Camera-type eye (tissue), 1 donor: Measurements from ENCODE around the gene CLEC2A. TPM values are rescaled to one million over a fixed set of nuclear protein-coding genes. Genes with fewer than 3 reads are reported as not detected.

ENCODE experiments used
- total RNA-seq: library from RNA; depleted of rRNA; stranded (reverse); fragments of >200 nt; gene quantifications from one replicate; pipeline ENCODE4 v1.2.3, GENCODE V29; 2014

CLEC2A gene
- 1.1 TPM for total RNA-seq

GRCh38 chr12:9932270-9932669, at the start of gene CLEC2A:
CLEC2A (minus strand) TSS chr12:9932370; CDS start chr12:9932329, 41 bp downstream.

GRCh38 chr12:9971181-9971580, 39.0 kb upstream of the CLEC2A start, which contains the start of gene CLEC12A:
CLEC12A (plus strand) TSS chr12:9971409; CDS start chr12:9971597, 188 bp downstream.

GRCh38 chr12:9881246-9881645, 50.9 kb downstream of the CLEC2A start, which contains the start of gene KLRF2:
KLRF2 (plus strand) TSS chr12:9881489; CDS start chr12:9881596, 107 bp downstream.

GRCh38 chr12:9869307-9870161, 62.6 kb downstream of the CLEC2A start, which contains the start of gene CLEC2B:
CLEC2B (minus strand) TSS chr12:9869354.

Other genes with a start within 250 kb of the CLEC2A start
- gene CLECL1, start 199.3 kb downstream of the CLEC2A start, total RNA-seq = not detected
- gene CD69, start 171.5 kb downstream of the CLEC2A start, total RNA-seq = 9.8 TPM
- gene KLRF1, start 104.9 kb downstream of the CLEC2A start, total RNA-seq = 1.1 TPM
- 13.5 TPM for gene CLEC2B, start 63.0 kb downstream of the CLEC2A start, total RNA-seq
- gene KLRF2, start 50.9 kb downstream of the CLEC2A start, total RNA-seq = not detected
- gene CLEC12A, start 39.0 kb upstream of the CLEC2A start, total RNA-seq = 3.4 TPM
- 1.5 TPM for gene CLEC1B, start 66.8 kb upstream of the CLEC2A start, total RNA-seq
- gene CLEC12B, start 78.3 kb upstream of the CLEC2A start, total RNA-seq = 0.22 TPM
- gene CLEC9A, start 98.3 kb upstream of the CLEC2A start, total RNA-seq = 0.27 TPM
- gene CLEC1A, start 166.6 kb upstream of the CLEC2A start, total RNA-seq = 3.7 TPM
- 5.1 TPM for gene CLEC7A, start 197.8 kb upstream of the CLEC2A start, total RNA-seq
- gene OLR1, start 239.8 kb upstream of the CLEC2A start, total RNA-seq = 0.60 TPM
- gene TMEM52B, start 246.7 kb upstream of the CLEC2A start, total RNA-seq = not detected